GM23338 (cell line): ENCODE data around the gene POMT2. TPM values are rescaled to one million over a fixed set of nuclear protein-coding genes. Genes with fewer than 3 reads are reported as not detected.

Source experiments
- ATAC-seq: fragments of 200-7000 bp; cut with Tn5 transposase; 3 replicates; pipeline ENCODE4 v1.9.1; 2020
- DNase-seq: peaks from one replicate; pipeline ENCODE4 v3.0.0-alpha.2; 2015; ENCODE audit warnings: low spot score
- H2AFZ ChIP-seq: fragments of 200-600 bp; sonication (generic); 2 replicates; pipeline ENCODE4 v1.8.0; 2016; ENCODE audit warnings: antibody characterized with exemption, mild to moderate bottlenecking, moderate library complexity
- H3F3A ChIP-seq: fragments of 200-600 bp; sonication (generic); replicated peaks from 2 replicates; pipeline ENCODE4 v1.8.0; 2017; ENCODE audit warnings: antibody characterized with exemption, mixed run types, low read depth
- H3K27ac ChIP-seq: fragments of 200-600 bp; sonication (generic); 2 replicates; pipeline ENCODE4 v1.6.1; 2016; ENCODE audit warnings: low read depth
- H3K27me3 ChIP-seq: fragments of 200-600 bp; sonication (generic); 2 replicates; pipeline ENCODE4 v1.8.0; 2016; ENCODE audit warnings: mild to moderate bottlenecking, mixed run types, moderate library complexity; ENCODE audit not compliant: insufficient read depth
- H3K36me3 ChIP-seq: fragments of 200-600 bp; sonication (generic); 2 replicates; pipeline ENCODE4 v1.8.0; 2016; ENCODE audit warnings: mild to moderate bottlenecking; ENCODE audit not compliant: insufficient read depth
- H3K4me1 ChIP-seq: fragments of 200-600 bp; sonication (generic); 2 replicates; pipeline ENCODE4 v1.8.0; 2016; ENCODE audit warnings: mild to moderate bottlenecking, moderate library complexity; ENCODE audit not compliant: insufficient read depth
- H3K4me2 ChIP-seq: fragments of 200-600 bp; sonication (generic); 2 replicates; pipeline ENCODE4 v1.7.1; 2017; ENCODE audit warnings: mixed run types
- H3K4me3 ChIP-seq: fragments of 200-600 bp; sonication (generic); 2 replicates; pipeline ENCODE4 v1.6.1; 2016; ENCODE audit warnings: mixed run types
- H3K79me2 ChIP-seq: fragments of 200-600 bp; sonication (generic); replicated peaks from 2 replicates; pipeline ENCODE4 v1.8.0; 2017; ENCODE audit warnings: mild to moderate bottlenecking; ENCODE audit not compliant: insufficient read depth
- H3K9me2 ChIP-seq: fragments of 200-600 bp; sonication (generic); 2 replicates; pipeline ENCODE4 v1.8.0; 2017; ENCODE audit not compliant: insufficient read depth
- H4K20me1 ChIP-seq: fragments of 200-600 bp; sonication (generic); replicated peaks from 2 replicates; pipeline ENCODE4 v1.8.0; 2017; ENCODE audit warnings: mild to moderate bottlenecking; ENCODE audit not compliant: insufficient read depth
- H3K27ac Mint-ChIP-seq: 2 replicates; pipeline ENCODE4 v1.8.0; 2020; ENCODE audit warnings: inconsistent platforms, mild to moderate bottlenecking, moderate library complexity, mixed read lengths
- H3K27me3 Mint-ChIP-seq: 3 replicates; pipeline ENCODE4 v1.8.0; 2022; ENCODE audit warnings: low read depth, mild to moderate bottlenecking, moderate library complexity, mixed read lengths, inconsistent platforms; ENCODE audit not compliant: insufficient read depth, poor library complexity
- H3K36me3 Mint-ChIP-seq: 3 replicates; pipeline ENCODE4 v1.8.0; 2021; ENCODE audit warnings: low read depth, mild to moderate bottlenecking, inconsistent platforms, moderate library complexity, mixed read lengths
- H3K4me1 Mint-ChIP-seq: 3 replicates; pipeline ENCODE4 v1.8.0; 2020; ENCODE audit warnings: mild to moderate bottlenecking, inconsistent platforms, mixed read lengths
- H3K4me3 Mint-ChIP-seq: 3 replicates; pipeline ENCODE4 v1.8.0; 2021; ENCODE audit warnings: moderate library complexity, mild to moderate bottlenecking, inconsistent platforms, mixed read lengths
- H3K9me3 Mint-ChIP-seq: 3 replicates; pipeline ENCODE4 v1.8.0; 2020; ENCODE audit warnings: moderate library complexity, mild to moderate bottlenecking, inconsistent platforms, mixed read lengths
- CREB1 ChIP-seq: fragments of 250-450 bp; sonication (Bioruptor Pico); IDR thresholded peaks from 2 replicates; pipeline ENCODE4 v1.5.0; 2020; ENCODE audit warnings: low read depth, mild to moderate bottlenecking, moderate library complexity
- CTCF ChIP-seq, 2 experiments: fragments of 200-600 bp in 1 of 2; sonication (generic) in 1 of 2; conservative IDR thresholded peaks; 2 replicates each; pipeline versions ENCODE4 v1.5.1 to v1.6.1; 2016 to 2017; ENCODE audit warnings: antibody characterized with exemption in 2 of 2, low read depth in 2 of 2, mild to moderate bottlenecking in 2 of 2, moderate library complexity in 1 of 2
- ETS1 ChIP-seq: IDR thresholded peaks from 2 replicates; pipeline ENCODE4 v1.6.1; 2016; ENCODE audit warnings: antibody characterized with exemption
- EZH2 ChIP-seq: fragments of 200-600 bp; sonication (generic); IDR thresholded peaks from one replicate; pipeline ENCODE4 v1.8.0; 2017; ENCODE audit warnings: antibody characterized with exemption, mild to moderate bottlenecking, low read depth; ENCODE audit not compliant: unreplicated experiment
- EZH2phosphoT487 ChIP-seq: fragments of 200-600 bp; sonication (generic); IDR thresholded peaks from one replicate; pipeline ENCODE4 v1.8.1; 2018; ENCODE audit warnings: antibody characterized with exemption; ENCODE audit not compliant: unreplicated experiment
- STAT1 ChIP-seq: IDR thresholded peaks from one replicate; pipeline ENCODE4 v1.6.1; 2016; ENCODE audit warnings: antibody characterized with exemption; ENCODE audit not compliant: unreplicated experiment
- ZNF114 ChIP-seq: fragments of 250-450 bp; sonication (Bioruptor Pico); IDR thresholded peaks from 2 replicates; pipeline ENCODE4 v1.5.0; 2020; ENCODE audit warnings: mild to moderate bottlenecking, moderate library complexity
- ZNF331 ChIP-seq: fragments of 250-450 bp; sonication (Bioruptor Pico); IDR thresholded peaks from 2 replicates; pipeline ENCODE4 v1.5.0; 2020; ENCODE audit warnings: low read depth, mild to moderate bottlenecking, moderate library complexity
- ZNF462 ChIP-seq: fragments of 250-450 bp; sonication (Bioruptor Pico); IDR thresholded peaks from 2 replicates; pipeline ENCODE4 v1.5.0; 2020; ENCODE audit warnings: mild to moderate bottlenecking, moderate library complexity
- polyA plus RNA-seq: library from polyadenylated mRNA; unstranded; fragments of >200 nt; fragmentation: Nextera tagmentation; extraction: Ambion mirVana; gene quantifications from 2 replicates; pipeline ENCODE4 v1.2.1, GENCODE V29; 2016
- total RNA-seq: library from RNA; depleted of rRNA; stranded (reverse); fragments of >200 nt; shearing (Covaris generic); gene quantifications from 2 replicates; pipeline ENCODE4 v1.2.3, GENCODE V29; 2014
- TF ChIP-seq, protein P1 (sequence below): IDR thresholded peaks from one replicate; pipeline ENCODE4 v1.6.1; 2018; ENCODE audit warnings: antibody characterized with exemption; ENCODE audit not compliant: unreplicated experiment

The POMT2 gene
- total and polyA plus RNA-seq, 2 experiments from 2014 or later = 24.3 to 29.9 TPM

GRCh38 chr14:77236814-77237213 lies 83.9 kb downstream of the POMT2 start:
- no peaks in the 10 kb centered on the region for H3K36me3 ChIP-seq
- no peak overlapping the region for H2AFZ ChIP-seq
- TF ChIP-seq STAT1 (no peak), ETS1 (no peak), EZH2 (no peak), CTCF (conservative IDR thresholded peaks at IDR 0.05; ENCODE audit: low read depth in 2 of 2) (no peak), CREB1 (CRISPR knock-in tag) (no peak), EZH2phosphoT487 (no peak), ZNF114 (CRISPR knock-in tag) (no peak), ZNF331 (CRISPR knock-in tag) (no peak), ZNF462 (no peak)
- TF ChIP-seq, protein P1, sequence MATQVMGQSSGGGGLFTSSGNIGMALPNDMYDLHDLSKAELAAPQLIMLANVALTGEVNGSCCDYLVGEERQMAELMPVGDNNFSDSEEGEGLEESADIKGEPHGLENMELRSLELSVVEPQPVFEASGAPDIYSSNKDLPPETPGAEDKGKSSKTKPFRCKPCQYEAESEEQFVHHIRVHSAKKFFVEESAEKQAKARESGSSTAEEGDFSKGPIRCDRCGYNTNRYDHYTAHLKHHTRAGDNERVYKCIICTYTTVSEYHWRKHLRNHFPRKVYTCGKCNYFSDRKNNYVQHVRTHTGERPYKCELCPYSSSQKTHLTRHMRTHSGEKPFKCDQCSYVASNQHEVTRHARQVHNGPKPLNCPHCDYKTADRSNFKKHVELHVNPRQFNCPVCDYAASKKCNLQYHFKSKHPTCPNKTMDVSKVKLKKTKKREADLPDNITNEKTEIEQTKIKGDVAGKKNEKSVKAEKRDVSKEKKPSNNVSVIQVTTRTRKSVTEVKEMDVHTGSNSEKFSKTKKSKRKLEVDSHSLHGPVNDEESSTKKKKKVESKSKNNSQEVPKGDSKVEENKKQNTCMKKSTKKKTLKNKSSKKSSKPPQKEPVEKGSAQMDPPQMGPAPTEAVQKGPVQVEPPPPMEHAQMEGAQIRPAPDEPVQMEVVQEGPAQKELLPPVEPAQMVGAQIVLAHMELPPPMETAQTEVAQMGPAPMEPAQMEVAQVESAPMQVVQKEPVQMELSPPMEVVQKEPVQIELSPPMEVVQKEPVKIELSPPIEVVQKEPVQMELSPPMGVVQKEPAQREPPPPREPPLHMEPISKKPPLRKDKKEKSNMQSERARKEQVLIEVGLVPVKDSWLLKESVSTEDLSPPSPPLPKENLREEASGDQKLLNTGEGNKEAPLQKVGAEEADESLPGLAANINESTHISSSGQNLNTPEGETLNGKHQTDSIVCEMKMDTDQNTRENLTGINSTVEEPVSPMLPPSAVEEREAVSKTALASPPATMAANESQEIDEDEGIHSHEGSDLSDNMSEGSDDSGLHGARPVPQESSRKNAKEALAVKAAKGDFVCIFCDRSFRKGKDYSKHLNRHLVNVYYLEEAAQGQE = no peak
- H3K4me3 ChIP-seq = no peak overlapping the region
- Mint-ChIP-seq H3K4me3 (no peak overlapping the region), H3K27me3 (peaks cover 8% of the 10 kb centered on the region), H3K36me3 (no peaks in the 10 kb centered on the region), H3K9me3 (no peaks in the 10 kb centered on the region), H3K27ac (no peak overlapping the region), H3K4me1 (no peaks in the 10 kb centered on the region)
- no peaks in the 10 kb centered on the region for H3K79me2 ChIP-seq
- no peaks in the 10 kb centered on the region for H3K4me1 ChIP-seq
- no peaks in the 10 kb centered on the region for H3F3A ChIP-seq
- H3K9me2 ChIP-seq = no peaks in the 10 kb centered on the region
- DNase-seq (no peak), ATAC-seq (no peak; the same call in 2 of the 3 replicates)
- no peaks in the 10 kb centered on the region for H4K20me1 ChIP-seq
- H3K27ac ChIP-seq = no peak overlapping the region
- no peak overlapping the region for H3K4me2 ChIP-seq
- H3K27me3 ChIP-seq = no peaks in the 10 kb centered on the region
